Astrocyte of the cerebellum (primary cell): ENCODE data around the gene SAG.
"Not testable (repeated sequence)": the region's sequence is repeated elsewhere in the genome, so short reads cannot be mapped to it uniquely, and the experiment has no call there.

Source experiments
- DNase-seq: peaks from one replicate; pipeline ENCODE4 v3.0.0-alpha.2; 2011; ENCODE audit warnings: low read depth
- H3K4me3 ChIP-seq: 2 replicates; pipeline ENCODE4 v1.5.1; 2011; ENCODE audit warnings: mild to moderate bottlenecking, low read depth, low read length, moderate library complexity
- in situ Hi-C: cut with HindIII; loops from 2 replicates; pipeline ENCODE4 v1.10.0; 2017; ENCODE audit warnings: low sequenced_read_pairs
- TF ChIP-seq, protein P1 (sequence below): IDR thresholded peaks from 2 replicates; pipeline ENCODE4 v1.5.1; 2012; ENCODE audit warnings: low read length, low read depth, moderate library complexity, mild to moderate bottlenecking; ENCODE audit errors: missing control alignments

The SAG gene

DNA sequence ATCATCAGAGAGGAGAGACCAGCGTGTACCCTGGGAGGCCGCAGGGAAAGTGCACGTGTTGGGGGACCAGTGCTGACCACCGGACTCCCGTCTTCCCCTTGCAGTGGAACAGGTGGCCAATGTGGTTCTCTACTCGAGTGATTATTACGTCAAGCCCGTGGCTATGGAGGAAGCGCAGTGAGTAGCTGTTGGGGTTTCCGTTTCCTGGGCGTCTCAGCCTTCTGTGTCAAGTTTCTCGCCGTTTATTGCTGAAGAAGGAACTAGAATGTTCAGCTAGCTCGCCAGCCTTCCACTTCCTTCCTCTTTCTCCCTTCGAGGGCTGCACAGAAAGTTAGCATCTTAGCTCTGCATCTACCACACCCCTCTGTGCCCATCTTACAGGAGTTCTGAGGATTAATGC lies 23.9 kb downstream of the SAG start:
- TF ChIP-seq, protein P1, sequence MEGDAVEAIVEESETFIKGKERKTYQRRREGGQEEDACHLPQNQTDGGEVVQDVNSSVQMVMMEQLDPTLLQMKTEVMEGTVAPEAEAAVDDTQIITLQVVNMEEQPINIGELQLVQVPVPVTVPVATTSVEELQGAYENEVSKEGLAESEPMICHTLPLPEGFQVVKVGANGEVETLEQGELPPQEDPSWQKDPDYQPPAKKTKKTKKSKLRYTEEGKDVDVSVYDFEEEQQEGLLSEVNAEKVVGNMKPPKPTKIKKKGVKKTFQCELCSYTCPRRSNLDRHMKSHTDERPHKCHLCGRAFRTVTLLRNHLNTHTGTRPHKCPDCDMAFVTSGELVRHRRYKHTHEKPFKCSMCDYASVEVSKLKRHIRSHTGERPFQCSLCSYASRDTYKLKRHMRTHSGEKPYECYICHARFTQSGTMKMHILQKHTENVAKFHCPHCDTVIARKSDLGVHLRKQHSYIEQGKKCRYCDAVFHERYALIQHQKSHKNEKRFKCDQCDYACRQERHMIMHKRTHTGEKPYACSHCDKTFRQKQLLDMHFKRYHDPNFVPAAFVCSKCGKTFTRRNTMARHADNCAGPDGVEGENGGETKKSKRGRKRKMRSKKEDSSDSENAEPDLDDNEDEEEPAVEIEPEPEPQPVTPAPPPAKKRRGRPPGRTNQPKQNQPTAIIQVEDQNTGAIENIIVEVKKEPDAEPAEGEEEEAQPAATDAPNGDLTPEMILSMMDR: no peak
- in situ Hi-C loops: no loop called here
- DNase-seq: no peak
- no peak overlapping the region for H3K4me3 ChIP-seq

DNA sequence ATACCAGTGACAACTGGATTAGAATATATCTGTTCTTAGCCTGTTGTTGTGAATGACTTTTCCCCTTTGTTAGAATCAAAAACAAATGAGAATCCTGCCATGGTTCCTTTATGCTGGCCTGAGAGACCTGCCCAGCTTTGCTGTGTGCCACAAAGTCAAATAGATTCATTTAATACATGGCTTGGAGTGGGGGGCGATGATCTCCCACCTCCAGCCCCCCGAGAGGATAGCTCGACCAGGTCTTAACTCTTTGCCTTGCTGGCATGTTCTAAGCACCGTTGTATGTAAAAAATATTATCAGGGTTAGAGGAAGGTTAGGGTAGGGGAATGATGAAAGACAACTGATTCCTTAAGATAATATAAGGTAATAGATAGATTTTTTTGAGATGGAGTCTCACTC lies 24.5 kb downstream of the SAG start:
- in situ Hi-C loops: no loop called here
- H3K4me3 ChIP-seq: no peak overlapping the region
- TF ChIP-seq, protein P1: no peak
- DNase-seq: no peak

DNA sequence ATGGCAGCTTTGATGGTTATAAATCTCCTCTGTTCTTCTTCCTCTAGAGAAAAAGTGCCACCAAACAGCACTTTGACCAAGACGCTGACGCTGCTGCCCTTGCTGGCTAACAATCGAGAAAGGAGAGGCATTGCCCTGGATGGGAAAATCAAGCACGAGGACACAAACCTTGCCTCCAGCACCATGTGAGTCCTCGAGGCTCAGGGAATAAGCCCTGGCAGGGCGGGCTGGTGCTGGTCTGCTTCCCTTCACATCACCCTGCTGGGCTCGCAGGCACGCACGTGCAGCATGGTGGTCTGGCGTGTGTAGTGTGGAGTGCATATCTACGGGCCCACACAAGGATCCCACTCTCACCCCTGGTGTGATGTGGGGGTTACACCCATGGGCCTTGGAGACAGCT lies 27.3 kb downstream of the SAG start:
- no peak overlapping the region for H3K4me3 ChIP-seq
- no peak for DNase-seq
- in situ Hi-C loops: no loop called here
- TF ChIP-seq, protein P1: no peak

DNA sequence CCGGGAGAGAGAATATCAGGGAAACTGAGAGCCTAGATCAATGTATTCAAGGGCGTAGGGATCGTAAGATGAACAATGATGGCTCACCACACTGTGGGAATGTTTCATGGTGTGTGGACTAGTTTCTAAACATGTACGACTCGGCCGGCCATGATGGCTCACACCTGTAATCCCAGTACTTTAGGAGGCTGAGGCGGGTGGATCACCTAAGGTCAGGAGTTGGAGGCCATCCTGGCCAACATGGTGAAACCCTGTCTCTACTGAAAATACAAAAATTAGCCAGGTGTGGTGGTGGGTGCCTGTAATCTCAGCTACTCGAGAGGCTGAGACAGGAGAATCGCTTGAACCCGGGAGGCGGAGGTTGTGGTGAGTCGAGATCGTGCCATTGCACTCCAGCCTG lies 28.5 kb downstream of the SAG start:
- in situ Hi-C loops, H3K4me3 ChIP-seq, DNase-seq: not testable (repeated sequence)

DNA sequence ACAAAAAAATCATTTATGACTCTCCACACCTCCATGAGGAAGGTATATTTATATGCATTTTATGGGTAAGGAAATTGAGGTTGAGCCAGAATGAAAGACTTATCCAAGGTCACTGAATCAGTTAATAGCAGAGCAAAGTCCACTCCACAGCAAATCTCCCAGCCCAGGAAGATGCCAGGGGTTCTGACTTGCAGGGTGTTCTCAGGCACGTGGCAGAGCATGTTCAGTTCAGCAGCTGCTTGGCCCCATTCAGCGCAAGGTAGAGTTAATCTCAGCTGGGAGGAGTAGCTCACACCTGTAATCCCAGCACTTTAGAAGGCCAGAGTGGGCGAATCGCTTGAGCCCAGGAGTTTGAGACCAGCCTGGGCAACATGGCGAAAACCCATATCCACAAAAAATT lies 28.9 kb downstream of the SAG start:
- DNase-seq: no peak
- in situ Hi-C loops: no loop called here
- no peak overlapping the region for H3K4me3 ChIP-seq
- TF ChIP-seq, protein P1: no peak

DNA sequence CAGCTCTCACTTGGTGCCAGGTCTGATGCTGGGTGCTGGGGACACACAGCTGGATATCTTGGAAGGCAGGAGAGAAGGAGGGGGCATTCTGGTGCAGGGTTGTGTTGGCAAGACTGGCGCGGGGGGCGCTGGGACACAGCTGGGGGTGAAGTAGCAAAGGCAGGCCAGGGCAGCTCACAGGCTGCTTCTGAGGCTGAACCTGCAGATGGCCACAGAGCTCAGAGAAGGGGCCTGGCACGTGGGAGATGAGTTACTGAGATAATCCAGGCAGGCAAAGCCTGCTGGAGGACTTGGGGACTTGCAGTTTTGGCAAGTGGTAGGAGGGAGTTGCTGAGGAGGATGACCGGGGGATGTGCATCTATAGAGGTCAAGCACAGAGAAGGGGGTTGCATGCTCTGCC lies 30.4 kb downstream of the SAG start:
- no peak for DNase-seq
- H3K4me3 ChIP-seq: no peak overlapping the region
- in situ Hi-C loops: no loop called here

DNA sequence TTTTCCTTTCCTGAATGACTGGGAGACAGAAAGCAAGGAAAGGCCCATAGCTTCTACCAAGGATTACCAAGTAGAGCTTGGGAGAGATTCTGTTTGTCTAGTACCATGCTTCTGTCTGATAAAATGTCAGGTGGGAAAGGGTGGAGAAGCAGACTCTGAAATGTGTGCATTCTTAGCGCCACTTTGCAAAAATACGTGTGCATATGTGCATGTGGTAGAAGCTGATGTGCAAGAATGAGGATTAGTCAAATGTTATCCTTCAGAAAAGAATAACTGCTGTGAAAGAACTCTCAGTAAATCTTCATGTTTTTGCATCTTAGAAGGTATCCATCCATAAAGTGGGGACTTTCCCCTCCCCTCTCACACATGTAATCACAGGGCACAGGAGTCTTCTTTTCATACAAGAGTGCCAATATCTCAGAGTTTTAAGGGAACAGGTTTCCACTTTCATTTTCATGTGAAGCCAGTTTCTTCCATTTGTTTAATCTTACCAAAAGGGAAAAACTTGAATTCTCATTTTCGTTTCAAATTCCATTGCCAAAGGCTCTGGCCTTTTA lies 31.3 kb downstream of the SAG start:
- in situ Hi-C loops: no loop called here
- TF ChIP-seq, protein P1: no peak
- no peak for DNase-seq
- no peak overlapping the region for H3K4me3 ChIP-seq

More for the DNA sequence above, 30.4 kb downstream of the SAG start:
- TF ChIP-seq, protein P1: no peak
